ENCODE measurements around the gene CHID1. TPM values are rescaled to one million over a fixed set of nuclear protein-coding genes. Genes with fewer than 3 reads are reported as not detected.
A peak's percentile ranks its signal among the peaks of the same experiment; 100 is the strongest.

CHID1 gene
- total and polyA plus RNA-seq, 4 experiments from 2014 or later: 46.9 to 82.3 (median 55.7) TPM

GRCh38 chr11:888310-889212, 22.0 kb downstream of the CHID1 start:
- Histone ChIP-seq H3K36me3 (ENCODE audit: insufficient read depth, low read length) (peaks cover 3% of the 10 kb centered on the region), H3K27me3 (ENCODE audit: insufficient read depth, low read length) (no peaks in the 10 kb centered on the region), H3K27ac (ENCODE audit: low read depth, low read length) (no peak overlapping the region), H3K4me3 (ENCODE audit: low read length in 2 of 2) (no peak overlapping the region), H3K9me3 (ENCODE audit: control insufficient read depth in 1 of 2, low read length in 2 of 2) (no peaks in the 10 kb centered on the region), H3K4me1 (ENCODE audit: insufficient read depth, low read length) (no peaks in the 10 kb centered on the region)
- Mint-ChIP-seq H3K4me1 (peaks cover 0 to 3% (median under 1%) of the 10 kb centered on the region in 4 donors), H3K36me3 (peaks cover 5 to 15% of the 10 kb centered on the region in 2 donors), H3K9me3 (no peaks in the 10 kb centered on the region), H3K27ac (no peak overlapping the region), H3K27me3 (no peaks in the 10 kb centered on the region), H3K4me3 (no peak overlapping the region)
- DNase-seq: peak in 1 of 5 donors; percentile 32
- POLR2A ChIA-PET (ENCODE audit: partially characterized antibody): no interaction called here
- intact Hi-C loops (cut with micrococcal nuclease): no loop called here
- CTCF ChIA-PET (ENCODE audit: partially characterized antibody): no interaction called here

- no peaks in the 10 kb centered on the region for H3K27me3 ChIP-seq (ENCODE audit: insufficient read depth, low read length)
- peaks cover 3% of the 10 kb centered on the region for H3K36me3 ChIP-seq (ENCODE audit: insufficient read depth, low read length)
- CTCF ChIA-PET (ENCODE audit: partially characterized antibody): no interaction called here
- no peak overlapping the region for H3K4me3 ChIP-seq (ENCODE audit: low read length in 2 of 2)
- DNase-seq: peak in 1 of 5 donors; percentile 25
- Mint-ChIP-seq H3K4me1 (peaks cover 0 to 3% (median under 1%) of the 10 kb centered on the region in 4 donors), H3K27ac (no peak overlapping the region), H3K27me3 (no peaks in the 10 kb centered on the region), H3K4me3 (no peak overlapping the region), H3K9me3 (no peaks in the 10 kb centered on the region), H3K36me3 (peaks cover 7 to 15% of the 10 kb centered on the region in 2 donors)
- intact Hi-C loops (cut with micrococcal nuclease): no loop called here
- POLR2A ChIA-PET (ENCODE audit: partially characterized antibody): no interaction called here
- H3K9me3 ChIP-seq (ENCODE audit: control insufficient read depth in 1 of 2, low read length in 2 of 2): no peaks in the 10 kb centered on the region
- no peak overlapping the region for H3K27ac ChIP-seq (ENCODE audit: low read depth, low read length)
- no peaks in the 10 kb centered on the region for H3K4me1 ChIP-seq (ENCODE audit: insufficient read depth, low read length)
Observed at GRCh38 chr11:887589-887988, 23.0 kb downstream of the CHID1 start.

DNA sequence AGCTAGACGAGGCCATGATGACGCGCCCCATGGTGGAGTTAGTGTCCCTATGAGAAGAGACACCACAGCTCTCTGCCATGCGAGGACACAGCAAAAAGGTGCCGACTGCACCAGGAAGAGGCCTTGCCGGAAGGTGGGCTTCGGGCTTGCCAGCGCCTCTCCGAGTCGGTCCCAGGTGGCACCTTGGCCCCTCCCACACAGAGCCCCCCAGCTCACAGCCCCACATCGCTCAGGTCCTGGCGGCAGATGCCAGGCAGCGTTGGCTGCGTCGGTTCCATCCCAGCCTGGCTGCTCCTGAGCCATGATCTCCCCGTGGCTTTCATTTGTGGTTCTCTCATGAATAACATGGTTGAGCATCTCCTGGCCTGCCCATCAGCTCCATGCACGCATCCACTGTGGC, 24.0 kb downstream of the CHID1 start:
- no peaks in the 10 kb centered on the region for H3K27me3 ChIP-seq (ENCODE audit: insufficient read depth, low read length)
- H3K9me3 Mint-ChIP-seq: no peaks in the 10 kb centered on the region
- ChIA-PET CTCF (ENCODE audit: partially characterized antibody) (interaction anchor here (0.7 kb wide), 1 partner anchor 88 kb away, joined by 3 read pairs; no protein-coding TSS in a partner anchor), POLR2A (ENCODE audit: partially characterized antibody) (no interaction called here)
- no peaks in the 10 kb centered on the region for H3K9me3 ChIP-seq (ENCODE audit: control insufficient read depth in 1 of 2, low read length in 2 of 2)
- DNase-seq: peak in 1 of 5 donors; percentile 7
- intact Hi-C loops (cut with micrococcal nuclease): no loop called here
- peaks cover 13 to 20% of the 10 kb centered on the region in 2 donors for H3K36me3 Mint-ChIP-seq
- no peak overlapping the region for H3K4me3 ChIP-seq (ENCODE audit: low read length in 2 of 2)
- H3K27ac ChIP-seq (ENCODE audit: low read depth, low read length): no peak overlapping the region
- peaks cover 0 to 3% (median 0%) of the 10 kb centered on the region in 4 donors for H3K4me1 Mint-ChIP-seq
- no peaks in the 10 kb centered on the region for H3K27me3 Mint-ChIP-seq
- H3K4me3 Mint-ChIP-seq: no peak overlapping the region
- no peak overlapping the region for H3K27ac Mint-ChIP-seq
- H3K4me1 ChIP-seq (ENCODE audit: insufficient read depth, low read length): no peaks in the 10 kb centered on the region
- peaks cover 3% of the 10 kb centered on the region for H3K36me3 ChIP-seq (ENCODE audit: insufficient read depth, low read length)

GRCh38 chr11:884578-885070, 26.0 kb downstream of the CHID1 start:
- Histone ChIP-seq H3K4me1 (ENCODE audit: insufficient read depth, low read length) (no peaks in the 10 kb centered on the region), H3K36me3 (ENCODE audit: insufficient read depth, low read length) (peaks cover 3% of the 10 kb centered on the region), H3K27me3 (ENCODE audit: insufficient read depth, low read length) (no peaks in the 10 kb centered on the region), H3K27ac (ENCODE audit: low read depth, low read length) (no peak overlapping the region), H3K9me3 (ENCODE audit: control insufficient read depth in 1 of 2, low read length in 2 of 2) (no peaks in the 10 kb centered on the region), H3K4me3 (ENCODE audit: low read length in 2 of 2) (no peak overlapping the region)
- POLR2A ChIA-PET (ENCODE audit: partially characterized antibody): no interaction called here
- H3K9me3 Mint-ChIP-seq: no peaks in the 10 kb centered on the region
- no peak overlapping the region for H3K4me3 Mint-ChIP-seq
- peaks cover 13 to 25% of the 10 kb centered on the region in 2 donors for H3K36me3 Mint-ChIP-seq
- no peak overlapping the region for H3K27ac Mint-ChIP-seq
- no peaks in the 10 kb centered on the region for H3K27me3 Mint-ChIP-seq
- intact Hi-C loops (cut with micrococcal nuclease): no loop called here
- CTCF ChIA-PET (ENCODE audit: partially characterized antibody): no interaction called here
- H3K4me1 Mint-ChIP-seq: no peaks in the 10 kb centered on the region
- DNase-seq: peak in 1 of 5 donors; percentile 15

DNA sequence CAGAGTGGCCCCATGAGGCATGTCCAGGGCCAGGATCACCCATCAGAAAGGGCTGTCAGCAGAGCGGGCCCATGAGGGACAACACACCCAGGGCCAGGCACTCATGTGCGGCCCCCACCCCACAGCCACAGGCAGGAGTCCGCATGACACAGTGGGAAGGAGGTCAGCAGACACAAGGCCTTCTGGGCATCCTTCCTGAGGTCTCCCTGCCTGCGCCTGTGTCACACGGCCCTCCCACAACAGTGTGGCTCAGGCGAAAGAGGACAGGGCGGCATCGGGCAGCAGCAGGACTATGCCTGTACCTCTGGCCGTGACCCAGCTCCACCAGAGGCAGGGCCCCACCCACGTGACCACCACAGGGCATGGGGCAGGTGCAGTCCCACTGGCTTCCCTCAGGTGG, 27.1 kb downstream of the CHID1 start:
- H3K27ac ChIP-seq (ENCODE audit: low read depth, low read length): no peak overlapping the region
- no peaks in the 10 kb centered on the region for H3K27me3 ChIP-seq (ENCODE audit: insufficient read depth, low read length)
- no peaks in the 10 kb centered on the region for H3K9me3 Mint-ChIP-seq
- H3K4me1 Mint-ChIP-seq: no peaks in the 10 kb centered on the region
- peaks cover 17 to 26% of the 10 kb centered on the region in 2 donors for H3K36me3 Mint-ChIP-seq
- H3K4me3 Mint-ChIP-seq: no peak overlapping the region
- ChIA-PET CTCF (ENCODE audit: partially characterized antibody) (no interaction called here), POLR2A (ENCODE audit: partially characterized antibody) (no interaction called here)
- no peaks in the 10 kb centered on the region for H3K9me3 ChIP-seq (ENCODE audit: control insufficient read depth in 1 of 2, low read length in 2 of 2)
- no peaks in the 10 kb centered on the region for H3K4me1 ChIP-seq (ENCODE audit: insufficient read depth, low read length)
- H3K27ac Mint-ChIP-seq: no peak overlapping the region
- no peak for DNase-seq
- H3K36me3 ChIP-seq (ENCODE audit: insufficient read depth, low read length): peaks cover 3% of the 10 kb centered on the region
- H3K27me3 Mint-ChIP-seq: no peaks in the 10 kb centered on the region
- intact Hi-C loops (cut with micrococcal nuclease): no loop called here
- H3K4me3 ChIP-seq (ENCODE audit: low read length in 2 of 2): no peak overlapping the region

DNA sequence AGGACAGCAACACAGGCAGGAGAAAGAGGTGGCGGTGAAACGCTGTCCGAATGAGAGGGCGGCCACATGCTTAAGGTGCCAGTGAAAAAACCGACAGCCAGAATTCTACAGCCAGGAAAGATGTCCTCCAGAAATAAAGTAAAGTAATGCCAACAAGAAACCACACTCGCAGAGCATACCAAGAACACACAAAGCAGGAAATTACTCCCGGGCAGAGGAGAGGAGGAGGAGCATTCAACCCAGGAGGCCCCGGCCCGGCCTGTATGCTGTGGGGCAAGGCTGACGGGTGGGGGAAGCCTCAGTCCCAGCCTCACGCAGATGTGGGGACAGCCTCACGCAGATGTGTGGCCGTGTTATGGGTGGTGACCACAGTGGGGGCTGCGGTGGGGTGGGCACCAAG, 28.0 kb downstream of the CHID1 start:
- H3K4me1 ChIP-seq (ENCODE audit: insufficient read depth, low read length): no peaks in the 10 kb centered on the region
- DNase-seq: peak in 1 of 5 donors; percentile 7
- no peak overlapping the region for H3K4me3 ChIP-seq (ENCODE audit: low read length in 2 of 2)
- peaks cover 17 to 25% of the 10 kb centered on the region in 2 donors for H3K36me3 Mint-ChIP-seq
- intact Hi-C loops (cut with micrococcal nuclease): no loop called here
- H3K4me1 Mint-ChIP-seq: no peaks in the 10 kb centered on the region
- H3K27ac Mint-ChIP-seq: no peak overlapping the region
- H3K9me3 Mint-ChIP-seq: no peaks in the 10 kb centered on the region
- ChIA-PET POLR2A (ENCODE audit: partially characterized antibody) (no interaction called here), CTCF (ENCODE audit: partially characterized antibody) (no interaction called here)
- H3K36me3 ChIP-seq (ENCODE audit: insufficient read depth, low read length): no peaks in the 10 kb centered on the region
- H3K27me3 Mint-ChIP-seq: no peaks in the 10 kb centered on the region
- H3K27me3 ChIP-seq (ENCODE audit: insufficient read depth, low read length): no peaks in the 10 kb centered on the region
- H3K4me3 Mint-ChIP-seq: no peak overlapping the region
- no peak overlapping the region for H3K27ac ChIP-seq (ENCODE audit: low read depth, low read length)
- H3K9me3 ChIP-seq (ENCODE audit: control insufficient read depth in 1 of 2, low read length in 2 of 2): no peaks in the 10 kb centered on the region

DNA sequence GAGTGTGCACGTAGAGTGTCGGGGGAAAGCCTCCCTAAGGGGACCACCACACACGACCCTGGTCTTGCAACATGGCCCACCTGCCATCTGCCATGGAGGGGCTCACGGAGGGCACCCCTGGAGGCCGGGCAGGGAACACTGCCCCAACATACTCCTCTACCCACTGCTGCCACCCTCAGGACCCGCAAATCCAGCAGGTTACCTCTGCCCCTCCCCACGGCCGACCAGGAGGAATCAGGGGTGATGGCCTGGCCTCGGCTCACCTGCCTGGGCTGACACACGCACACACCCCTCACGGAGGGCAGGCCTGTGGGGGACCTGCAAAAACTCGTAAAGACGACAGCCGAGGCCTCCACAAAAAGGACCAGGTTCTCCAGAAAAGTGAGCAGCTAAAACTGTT, 30.2 kb downstream of the CHID1 start:
- Histone ChIP-seq H3K4me1 (ENCODE audit: insufficient read depth, low read length) (no peaks in the 10 kb centered on the region), H3K4me3 (ENCODE audit: low read length in 2 of 2) (no peak overlapping the region), H3K36me3 (ENCODE audit: insufficient read depth, low read length) (no peaks in the 10 kb centered on the region), H3K27me3 (ENCODE audit: insufficient read depth, low read length) (no peaks in the 10 kb centered on the region), H3K27ac (ENCODE audit: low read depth, low read length) (no peak overlapping the region), H3K9me3 (ENCODE audit: control insufficient read depth in 1 of 2, low read length in 2 of 2) (no peaks in the 10 kb centered on the region)
- peaks cover 0 to 2% (median 0%) of the 10 kb centered on the region in 4 donors for H3K4me1 Mint-ChIP-seq
- H3K27ac Mint-ChIP-seq: no peak overlapping the region
- H3K4me3 Mint-ChIP-seq: no peak overlapping the region
- DNase-seq: no peak
- ChIA-PET POLR2A (ENCODE audit: partially characterized antibody) (no interaction called here), CTCF (ENCODE audit: partially characterized antibody) (no interaction called here)
- no peaks in the 10 kb centered on the region for H3K9me3 Mint-ChIP-seq
- peaks cover 16 to 23% of the 10 kb centered on the region in 2 donors for H3K36me3 Mint-ChIP-seq
- H3K27me3 Mint-ChIP-seq: no peaks in the 10 kb centered on the region
- intact Hi-C loops (cut with micrococcal nuclease): no loop called here
